Calu3 (cell line): ENCODE measurements around the gene RAI14. TPM values are rescaled to one million over a fixed set of nuclear protein-coding genes. Genes with fewer than 3 reads are reported as not detected.

Source experiments
- BruUV-seq: library from RNA; stranded (reverse); fragments of 400-500 nt; replicated peaks from 2 replicates; lab custom pipeline; 2021; lab: Mats Ljungman, UMichigan
- CTCF ChIA-PET: fragments of 300-600 bp; sonication (Branson Sonifier 250); formaldehyde crosslinking; loops from one replicate; lab custom pipeline; 2022; ENCODE audit warnings: antibody characterized with exemption; lab: Charles Lee
- DNase-seq: peaks from one replicate; pipeline ENCODE4 v3.0.0; 2022
- H3K27ac Mint-ChIP-seq: one replicate; pipeline ENCODE4 v1.8.0; 2022; ENCODE audit warnings: mixed read lengths; ENCODE audit not compliant: unreplicated experiment
- H3K27me3 Mint-ChIP-seq: one replicate; pipeline ENCODE4 v1.8.0; 2022; ENCODE audit warnings: mixed read lengths; ENCODE audit not compliant: unreplicated experiment
- H3K36me3 Mint-ChIP-seq: one replicate; pipeline ENCODE4 v1.8.0; 2022; ENCODE audit warnings: mild to moderate bottlenecking, moderate library complexity, mixed read lengths; ENCODE audit not compliant: insufficient read depth, unreplicated experiment
- H3K4me1 Mint-ChIP-seq: one replicate; pipeline ENCODE4 v1.8.0; 2022; ENCODE audit warnings: mild to moderate bottlenecking, low read depth, mixed read lengths; ENCODE audit not compliant: unreplicated experiment
- H3K4me3 Mint-ChIP-seq: one replicate; pipeline ENCODE4 v1.8.0; 2022; ENCODE audit warnings: mild to moderate bottlenecking, low read depth, moderate library complexity, mixed read lengths; ENCODE audit not compliant: unreplicated experiment
- H3K9me3 Mint-ChIP-seq: one replicate; pipeline ENCODE4 v1.8.0; 2022; ENCODE audit warnings: low read depth, mixed read lengths; ENCODE audit not compliant: unreplicated experiment
- CTCF ChIP-seq: fragments of 200-600 bp; IDR thresholded peaks from one replicate; pipeline ENCODE4 v1.8.0; 2022; ENCODE audit warnings: antibody characterized with exemption; ENCODE audit not compliant: unreplicated experiment
- intact Hi-C: fragments of 100-400 bp; cut with micrococcal nuclease; formaldehyde crosslinking; loops from one replicate; pipeline ENCODE4 v1.10.0; 2022; ENCODE audit not compliant: unreplicated experiment
- total RNA-seq: library from RNA; stranded (reverse); gene quantifications from 2 replicates; pipeline ENCODE4 v1.2.3, GENCODE V29; 2022

RAI14 gene
- total RNA-seq, 1 experiment from 2014 or later: 84.3 TPM

- Mint-ChIP-seq H3K4me1 (peaks cover 5% of the 10 kb centered on the region), H3K9me3 (no peaks in the 10 kb centered on the region), H3K27me3 (no peaks in the 10 kb centered on the region), H3K27ac (no peak overlapping the region), H3K4me3 (no peak overlapping the region), H3K36me3 (peaks cover 5% of the 10 kb centered on the region)
- intact Hi-C loops: no loop called here
- DNase-seq: no peak
- no peak for TF ChIP-seq CTCF
- no TSS peak for BruUV-seq
- CTCF ChIA-PET: no interaction called here
Observed at GRCh38 chr5:34742061-34742460, 85.9 kb downstream of the RAI14 start.

GRCh38 chr5:34743878-34744277 is 87.8 kb downstream of the RAI14 start:
- Mint-ChIP-seq H3K4me1 (no peaks in the 10 kb centered on the region), H3K36me3 (peaks cover 5% of the 10 kb centered on the region), H3K9me3 (no peaks in the 10 kb centered on the region), H3K27ac (no peak overlapping the region), H3K4me3 (no peak overlapping the region), H3K27me3 (no peaks in the 10 kb centered on the region)
- intact Hi-C loops: no loop called here
- no TSS peak for BruUV-seq
- TF ChIP-seq CTCF: no peak
- CTCF ChIA-PET: no interaction called here
- DNase-seq: no peak

DNA sequence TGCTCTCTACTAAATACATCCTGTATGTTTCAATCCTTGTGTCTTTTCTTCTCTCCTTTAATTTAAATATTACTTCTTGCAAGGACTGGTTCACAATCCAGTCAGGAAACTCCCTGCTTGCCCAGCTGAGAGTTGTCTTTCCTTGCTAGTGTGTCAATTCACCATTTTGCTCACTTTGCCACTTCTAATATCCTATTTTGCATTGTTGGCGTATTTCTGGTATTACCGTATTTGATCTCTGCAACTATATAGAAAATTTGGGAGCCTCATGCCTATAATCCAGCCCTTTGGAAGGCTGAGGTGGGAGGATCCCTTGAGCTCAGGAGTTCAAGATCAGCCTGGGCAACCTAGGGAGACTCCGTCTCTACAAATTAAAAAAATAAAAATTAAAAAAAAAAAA is 92.3 kb downstream of the RAI14 start:
- intact Hi-C loops: no loop called here
- CTCF ChIA-PET: interaction anchor here (0.7 kb wide), 1 partner anchor 27 kb away, joined by 5 read pairs; no protein-coding TSS in a partner anchor
- Mint-ChIP-seq H3K9me3 (no peaks in the 10 kb centered on the region), H3K36me3 (peaks cover 5% of the 10 kb centered on the region), H3K27me3 (no peaks in the 10 kb centered on the region), H3K4me3 (no peak overlapping the region), H3K4me1 (no peaks in the 10 kb centered on the region), H3K27ac (no peak overlapping the region)
- no peak for DNase-seq
- TF ChIP-seq CTCF: no peak
- BruUV-seq: no TSS peak

- intact Hi-C loops: no loop called here
- Mint-ChIP-seq H3K27me3 (no peaks in the 10 kb centered on the region), H3K9me3 (no peaks in the 10 kb centered on the region), H3K27ac (no peak overlapping the region), H3K4me1 (no peaks in the 10 kb centered on the region), H3K4me3 (no peak overlapping the region), H3K36me3 (peaks cover 5% of the 10 kb centered on the region)
- DNase-seq: no peak
- BruUV-seq: no TSS peak
- CTCF ChIA-PET: no interaction called here
- no peak for TF ChIP-seq CTCF
Observed at GRCh38 chr5:34749431-34749873, 93.3 kb downstream of the RAI14 start.
